ENCODE measurements around the gene PEMT. TPM values are rescaled to one million over a fixed set of nuclear protein-coding genes. Genes with fewer than 3 reads are reported as not detected.

PEMT gene
- total and polyA plus RNA-seq, 12 donors, result 19.7 to 141 (median 65.3) TPM

- no peak for TF ChIP-seq POLR2A (IDR thresholded peaks at IDR 0.05)
- TF ChIP-seq CTCF (IDR thresholded peaks at IDR 0.05), result peak in 5 of 6 experiments; percentile 34 to 62 (median 50)
- peak; percentile 57 to 82 (median 60) for DNase-seq
- intact Hi-C loops (cut with DNase I), result loop anchor here in 1 of 2 donors (2.0 kb wide), 1 partner anchor 213 kb away; no protein-coding TSS in a partner anchor
- 65 to 85% (median 80%) methylated on average over 5 to 7 of the region's 7 CpGs for WGBS, 4 donors
- Histone ChIP-seq H3K4me1 (replicated peaks in 1 of 2) (peaks cover 11 to 34% of the 10 kb centered on the region in 2 donors), H3K27me3 (no peaks in the 10 kb centered on the region), H3K4me3 (no peak overlapping the region), H3K36me3 (replicated peaks in 1 of 2) (no peaks in the 10 kb centered on the region), H3K27ac (peak overlapping the region in 1 of 5 donors; percentile 81), H3K9me3 (replicated peaks in 1 of 3) (no peaks in the 10 kb centered on the region)
Measured at GRCh38 chr17:17570140-17570797, 21.2 kb downstream of the PEMT start.

- no peak for DNase-seq
- H3K27ac ChIP-seq, result peak overlapping the region in 1 of 5 donors; percentile 81
- TF ChIP-seq POLR2A (IDR thresholded peaks at IDR 0.05), result no peak
- TF ChIP-seq CTCF (IDR thresholded peaks at IDR 0.05), result no peak
- H3K4me3 ChIP-seq, result no peak overlapping the region
- peaks cover 11 to 34% of the 10 kb centered on the region in 2 donors for H3K4me1 ChIP-seq (replicated peaks in 1 of 2)
- intact Hi-C loops (cut with DNase I), result loop anchor here (2.0 to 10.0 kb wide), 2 partner anchors 213 to 215 kb away; no protein-coding TSS in a partner anchor
- WGBS, 4 donors, result 85 to 95% (median 89%) methylated on average over 2 to 4 of the region's 4 CpGs
- no peaks in the 10 kb centered on the region for H3K27me3 ChIP-seq
- no peaks in the 10 kb centered on the region for H3K36me3 ChIP-seq (replicated peaks in 1 of 2)
- no peaks in the 10 kb centered on the region for H3K9me3 ChIP-seq (replicated peaks in 1 of 3)
Measured at GRCh38 chr17:17569691-17570090, 21.8 kb downstream of the PEMT start.

GRCh38 chr17:17568772-17569195 is 22.7 kb downstream of the PEMT start:
- intact Hi-C loops (cut with DNase I), result loop anchor here in 1 of 2 donors (10.0 kb wide), 1 partner anchor 214 kb away; no protein-coding TSS in a partner anchor
- H3K27me3 ChIP-seq, result no peaks in the 10 kb centered on the region
- WGBS, 4 donors, result 68 to 73% (median 69%) methylated on average over 2 to 6 of the region's 6 CpGs
- no peaks in the 10 kb centered on the region for H3K36me3 ChIP-seq (replicated peaks in 1 of 2)
- H3K4me3 ChIP-seq, result no peak overlapping the region
- peak; percentile 54 to 85 (median 76) for DNase-seq
- TF ChIP-seq CTCF (IDR thresholded peaks at IDR 0.05) (peak; percentile 42 to 73 (median 59)), POLR2A (IDR thresholded peaks at IDR 0.05) (no peak)
- no peaks in the 10 kb centered on the region for H3K9me3 ChIP-seq (replicated peaks in 1 of 3)
- no peak overlapping the region for H3K27ac ChIP-seq
- peaks cover 11 to 34% of the 10 kb centered on the region in 2 donors for H3K4me1 ChIP-seq (replicated peaks in 1 of 2)

- Histone ChIP-seq H3K27ac (peak overlapping the region in 2 of 5 donors; percentile 79 to 91), H3K27me3 (no peaks in the 10 kb centered on the region), H3K4me3 (no peak overlapping the region), H3K9me3 (replicated peaks in 1 of 3) (no peaks in the 10 kb centered on the region), H3K4me1 (replicated peaks in 1 of 2) (peaks cover 11 to 34% of the 10 kb centered on the region in 2 donors), H3K36me3 (replicated peaks in 1 of 2) (no peaks in the 10 kb centered on the region)
- DNase-seq, result peak; percentile 65 to 95 (median 90)
- WGBS, 4 donors, result 22 to 57% (median 38%) methylated on average over 2 to 7 of the region's 7 CpGs
- intact Hi-C loops (cut with DNase I), result loop anchor here in 1 of 2 donors (10.0 kb wide), 1 partner anchor 213 kb away; no protein-coding TSS in a partner anchor
- TF ChIP-seq POLR2A (IDR thresholded peaks at IDR 0.05), result no peak
- TF ChIP-seq CTCF (IDR thresholded peaks at IDR 0.05), result no peak
Measured at GRCh38 chr17:17567631-17568030, 23.9 kb downstream of the PEMT start.

Data from adrenal gland (tissue), 12 donors.